ENCODE measurements around the gene RPS16.
A peak's percentile ranks its signal among the peaks of the same experiment; 100 is the strongest.

GRCh38 chr19:39409208-39410016, 26.3 kb downstream of the RPS16 start:
- TF ChIP-seq CTCF (tag by site-specific recombination; IDR thresholded peaks at IDR 0.05), result peak; percentile 60; the same call in 1 of the 2 replicates
- no peak for TF ChIP-seq SALL2 (tag by site-specific recombination; IDR thresholded peaks at IDR 0.05; ENCODE audit: borderline replicate concordance)
- no peak; the same call in 1 of the 2 replicates for TF ChIP-seq ZNF639 (tag by site-specific recombination; IDR thresholded peaks at IDR 0.05)
